Endothelial cell of umbilical vein (primary cell): ENCODE data around the gene RBM5. TPM values are rescaled to one million over a fixed set of nuclear protein-coding genes. Genes with fewer than 3 reads are reported as not detected.

ENCODE experiments used
- BruUV-seq: library from RNA; stranded (reverse); fragments of 400-500 nt; replicated peaks from 2 replicates; lab custom pipeline; 2021; lab: Mats Ljungman, UMichigan
- CTCF ChIA-PET: fragments of 300-600, 350-600 bp; sonication (Branson Sonifier 250); formaldehyde crosslinking; loops from one replicate; lab custom pipeline; 2021; ENCODE audit warnings: antibody characterized with exemption, inconsistent platforms; lab: Charles Lee
- POLR2A ChIA-PET: fragments of 300-600, 350-600 bp; sonication (Branson Sonifier 250); formaldehyde crosslinking; loops from one replicate; lab custom pipeline; 2021; ENCODE audit warnings: antibody characterized with exemption, inconsistent platforms; lab: Charles Lee
- DNase-seq: peaks from one replicate; pipeline ENCODE4 v3.0.0-alpha.2; 2011; ENCODE audit warnings: low read depth, low spot score
- FAIRE-seq: peaks from 2 replicates; lab custom pipeline; 2011; peaks lifted over from hg19 to GRCh38; lab: Jason Lieb, UNC
- H2AFZ ChIP-seq: 2 replicates; pipeline ENCODE4 v1.6.0; 2012; ENCODE audit warnings: low read depth, low read length, control low read depth, inconsistent platforms
- H3K27ac ChIP-seq: 2 replicates; pipeline ENCODE4 v1.5.1; 2011; ENCODE audit warnings: low read depth, mild to moderate bottlenecking, control low read depth, low read length, moderate library complexity; ENCODE audit not compliant: insufficient read depth
- H3K27me3 ChIP-seq, 2 experiments: 2 replicates each; pipeline versions ENCODE4 v1.6.0 to v1.6.1; 2011; ENCODE audit warnings: low read length in 2 of 2, mixed read lengths in 1 of 2; ENCODE audit not compliant: control insufficient read depth in 2 of 2, insufficient read depth in 2 of 2
- H3K36me3 ChIP-seq, 2 experiments: 2 replicates in 1 of 2; 3 replicates in 1 of 2; pipeline ENCODE4 v1.5.1; 2011; ENCODE audit warnings: low read length in 2 of 2, mild to moderate bottlenecking in 1 of 2, moderate library complexity in 1 of 2; ENCODE audit not compliant: control insufficient read depth in 2 of 2, insufficient read depth in 2 of 2; ENCODE audit errors: extremely low read depth in 1 of 2
- H3K4me1 ChIP-seq: 3 replicates; pipeline ENCODE4 v1.5.1; 2011; ENCODE audit warnings: mild to moderate bottlenecking, low read length; ENCODE audit not compliant: control insufficient read depth, insufficient read depth; ENCODE audit errors: extremely low read depth
- H3K4me2 ChIP-seq: 2 replicates; pipeline ENCODE4 v1.6.1; 2011; ENCODE audit warnings: low read length, control low read depth, mixed read lengths; ENCODE audit not compliant: insufficient read depth
- H3K4me3 ChIP-seq, 3 experiments: fragments of 200-600 bp in 1 of 3; sonication (generic), shearing (Covaris generic) in 1 of 3; replicated peaks in 1 of 3; 2 replicates each; pipeline ENCODE4 v1.5.1; 2011 to 2016; ENCODE audit warnings: control low read depth in 3 of 3, low read length in 3 of 3, mild to moderate bottlenecking in 2 of 3, inconsistent platforms in 1 of 3, low read depth in 1 of 3, moderate library complexity in 1 of 3; ENCODE audit not compliant: insufficient read depth in 1 of 3
- H3K79me2 ChIP-seq: 2 replicates; pipeline ENCODE4 v1.6.0; 2012; ENCODE audit warnings: low read length, inconsistent platforms; ENCODE audit not compliant: control insufficient read depth, insufficient read depth
- H3K9ac ChIP-seq: replicated peaks from 2 replicates; pipeline ENCODE3; 2011; ENCODE audit warnings: low read length, control low read depth; ENCODE audit not compliant: insufficient read depth; ENCODE audit errors: extremely low read depth
- H3K9me1 ChIP-seq: replicated peaks from 3 replicates; pipeline ENCODE4 v1.6.0; 2011; ENCODE audit warnings: mild to moderate bottlenecking, low read length; ENCODE audit not compliant: control insufficient read depth, insufficient read depth; ENCODE audit errors: extremely low read depth
- H3K9me3 ChIP-seq: replicated peaks from 2 replicates; pipeline ENCODE4 v1.5.1; 2012; ENCODE audit warnings: low read length, inconsistent platforms; ENCODE audit not compliant: control insufficient read depth, insufficient read depth
- H4K20me1 ChIP-seq: replicated peaks from 2 replicates; pipeline ENCODE3; 2011; ENCODE audit warnings: mild to moderate bottlenecking, low read length; ENCODE audit not compliant: control insufficient read depth, insufficient read depth; ENCODE audit errors: extremely low read depth
- EZH2 ChIP-seq: IDR thresholded peaks from 2 replicates; pipeline ENCODE4 v1.6.1; 2012; ENCODE audit warnings: borderline replicate concordance, low read depth, mild to moderate bottlenecking, moderate library complexity, low read length, inconsistent platforms; ENCODE audit not compliant: severe bottlenecking
- FOS ChIP-seq: IDR thresholded peaks from 2 replicates; pipeline ENCODE4 v1.6.1; 2011; ENCODE audit warnings: mild to moderate bottlenecking, low read length, moderate library complexity, borderline replicate concordance; ENCODE audit not compliant: insufficient read depth
- GATA2 ChIP-seq: IDR thresholded peaks from 2 replicates; pipeline ENCODE4 v1.7.0; 2011; ENCODE audit warnings: low read depth, mild to moderate bottlenecking, moderate library complexity, mixed read lengths, low read length; ENCODE audit not compliant: insufficient read length, insufficient read depth
- JUN ChIP-seq: IDR thresholded peaks from 2 replicates; pipeline ENCODE4 v1.6.1; 2011; ENCODE audit warnings: borderline replicate concordance, low read depth; ENCODE audit not compliant: insufficient read length, insufficient read depth
- MAX ChIP-seq: IDR thresholded peaks from 2 replicates; pipeline ENCODE4 v1.6.1; 2011; ENCODE audit not compliant: insufficient read depth, insufficient read length
- MYC ChIP-seq: IDR thresholded peaks from one replicate; pipeline ENCODE4 v1.6.1; 2011; ENCODE audit warnings: mild to moderate bottlenecking, low read depth, low read length
- POLR2A ChIP-seq: IDR thresholded peaks from 2 replicates; pipeline ENCODE4 v1.6.1; 2012; ENCODE audit warnings: low read depth, mild to moderate bottlenecking, control low read depth, low read length
- dilution Hi-C: fragments of 300-500 bp; cut with MboI; formaldehyde crosslinking; loops from one replicate; pipeline ENCODE4 v1.15.0; 2019; ENCODE audit warnings: low sequenced_read_pairs; ENCODE audit not compliant: extremely low pct_ligation_motif_present
- intact Hi-C: fragments of 100-400 bp; cut with micrococcal nuclease; formaldehyde crosslinking; loops from one replicate; pipeline ENCODE4 v1.10.0; 2022
- polyA plus RNA-seq, 4 experiments: library from polyadenylated mRNA; depleted of rRNA in 3 of 4; stranded (reverse) in 3 of 4; unstranded in 1 of 4; fragments of >200 nt; gene quantifications; 2 replicates each; pipeline versions ENCODE4 v1.2.1 to v1.2.3, GENCODE V29; 2011 to 2012; ENCODE audit warnings: missing spikeins in 1 of 4
- total RNA-seq: library from RNA; stranded (reverse); gene quantifications from 2 replicates; pipeline ENCODE4 v1.2.3, GENCODE V29; 2021

Gene RBM5
- total and polyA plus RNA-seq, 2 donors (not counting 3 experiments of a cell fraction or from before 2014, with no cell fraction given): 190 to 218 TPM

- Histone ChIP-seq H3K9ac (no peak overlapping the region), H2AFZ (no peak overlapping the region), H3K9me3 (no peaks in the 10 kb centered on the region), H3K36me3 (peaks cover 7 to 11% of the 10 kb centered on the region in 2 experiments), H4K20me1 (no peaks in the 10 kb centered on the region), H3K4me1 (peaks cover 5% of the 10 kb centered on the region), H3K79me2 (no peaks in the 10 kb centered on the region), H3K4me2 (no peak overlapping the region), H3K4me3 (no peak overlapping the region), H3K27ac (peak overlapping the region; percentile 25), H3K9me1 (no peaks in the 10 kb centered on the region), H3K27me3 (no peaks in the 10 kb centered on the region)
- CTCF ChIA-PET: no interaction called here
- POLR2A ChIA-PET: no interaction called here
- dilution Hi-C loops (no loop called here), intact Hi-C loops (no loop called here)
- FAIRE-seq: peak; percentile 58
- DNase-seq: peak; percentile 53
- TF ChIP-seq JUN (peak; percentile 4), FOS (peak; percentile 14), MAX (no peak)
- BruUV-seq: no TSS peak
Measured at GRCh38 chr3:50050361-50050760, 38.4 kb upstream of the RBM5 start.

- no peak for DNase-seq
- Histone ChIP-seq H3K9me1 (no peaks in the 10 kb centered on the region), H3K79me2 (no peaks in the 10 kb centered on the region), H3K9ac (no peak overlapping the region), H3K4me2 (no peak overlapping the region), H3K9me3 (no peaks in the 10 kb centered on the region), H3K4me1 (peaks cover under 1% of the 10 kb centered on the region), H3K4me3 (no peak overlapping the region), H3K27me3 (no peaks in the 10 kb centered on the region), H3K27ac (no peak overlapping the region), H4K20me1 (no peaks in the 10 kb centered on the region), H2AFZ (no peak overlapping the region), H3K36me3 (peaks cover 16 to 19% of the 10 kb centered on the region in 2 experiments)
- dilution Hi-C loops: no loop called here
- POLR2A ChIA-PET: no interaction called here
- no peak for FAIRE-seq
- no peak for TF ChIP-seq POLR2A
- no peak for TF ChIP-seq FOS
- TF ChIP-seq GATA2: no peak
- TF ChIP-seq JUN: no peak
- no peak for TF ChIP-seq MAX
- no peak for TF ChIP-seq EZH2
- TF ChIP-seq MYC: no peak
- intact Hi-C loops: no loop called here
- BruUV-seq: no TSS peak
- CTCF ChIA-PET: no interaction called here
Measured at GRCh38 chr3:50057756-50058155, 31.0 kb upstream of the RBM5 start.
